Measurements from ENCODE around the gene ZG16.
"Not testable (repeated sequence)": the region's sequence is repeated elsewhere in the genome, so short reads cannot be mapped to it uniquely, and the experiment has no call there.

The ZG16 gene

GRCh38 chr16:29753516-29753915, 24.5 kb upstream of the ZG16 start:
- no peak for DNase-seq

GRCh38 chr16:29756654-29757053, 21.4 kb upstream of the ZG16 start:
- DNase-seq = no peak

GRCh38 chr16:29757086-29757485, 21.0 kb upstream of the ZG16 start:
- not testable (repeated sequence) for DNase-seq

GRCh38 chr16:29757950-29758466, 20.0 kb upstream of the ZG16 start:
- no peak for DNase-seq

GRCh38 chr16:29760567-29761279, 17.3 kb upstream of the ZG16 start:
- DNase-seq = peak; percentile 92

GRCh38 chr16:29761280-29761651, 16.8 kb upstream of the ZG16 start:
- not testable (repeated sequence) for DNase-seq

- no peak for DNase-seq
Observed at GRCh38 chr16:29761882-29762281, 16.2 kb upstream of the ZG16 start.

- DNase-seq = no peak
Observed at GRCh38 chr16:29763326-29763725, 14.7 kb upstream of the ZG16 start.

GRCh38 chr16:29765167-29766032, 12.7 kb upstream of the ZG16 start:
- DNase-seq = peak; percentile 96

- no peak for DNase-seq
Observed at GRCh38 chr16:29766571-29766970, 11.5 kb upstream of the ZG16 start.

GRCh38 chr16:29767062-29767461, 11.0 kb upstream of the ZG16 start:
- DNase-seq = no peak

- DNase-seq = no peak
Observed at GRCh38 chr16:29769507-29769906, 8.5 kb upstream of the ZG16 start.

GRCh38 chr16:29770250-29770929, 7.7 kb upstream of the ZG16 start:
- no peak for DNase-seq

GRCh38 chr16:29772330-29772729, 5.7 kb upstream of the ZG16 start:
- DNase-seq = not testable (repeated sequence)

GRCh38 chr16:29774730-29775129, 3.3 kb upstream of the ZG16 start:
- DNase-seq = no peak

- DNase-seq = no peak
Observed at GRCh38 chr16:29775742-29776408, 2.2 kb upstream of the ZG16 start.

- DNase-seq = no peak
Observed at GRCh38 chr16:29779474-29779873, 1.4 kb downstream of the ZG16 start.

GRCh38 chr16:29783094-29783953, 5.3 kb downstream of the ZG16 start:
- DNase-seq = not testable (repeated sequence)

GRCh38 chr16:29784157-29784556, 6.1 kb downstream of the ZG16 start:
- DNase-seq = no peak

GRCh38 chr16:29784901-29785500, 6.9 kb downstream of the ZG16 start:
- DNase-seq = no peak

- not testable (repeated sequence) for DNase-seq
Observed at GRCh38 chr16:29787155-29787554, 9.1 kb downstream of the ZG16 start.

Measured in NCI-H2029 treated with DMSO at 0.1 percent for 48 hours (cell line).